ENCODE results near the gene METTL8.

GRCh38 chr2:171482877-171483276 is 49.1 kb upstream of the METTL8 start:
- TF ChIP-seq CTCF (IDR thresholded peaks at IDR 0.05), result no peak
- no peak for TF ChIP-seq POLR2A (IDR thresholded peaks at IDR 0.05)
